Liver (tissue), 9 donors: ENCODE measurements around the gene NCK2. TPM values are rescaled to one million over a fixed set of nuclear protein-coding genes. Genes with fewer than 3 reads are reported as not detected.

Experiments used
- DNase-seq: peaks from one replicate; pipeline ENCODE4 v3.0.0-alpha.2; 2017; ENCODE audit warnings: low spot score
- H3K27ac ChIP-seq, 2 donors: one replicate each; pipeline ENCODE4 v1.7.0; 2013; ENCODE audit warnings: inconsistent platforms in 2 of 2, low read length in 2 of 2, control low read depth in 1 of 2, low read depth in 1 of 2, mild to moderate bottlenecking in 1 of 2
- H3K27me3 ChIP-seq, 4 donors: one replicate each; pipeline versions ENCODE4 v1.6.1 to v1.7.0; 2013; ENCODE audit warnings: low read length in 3 of 4, inconsistent platforms in 1 of 4, mild to moderate bottlenecking in 1 of 4, moderate library complexity in 1 of 4; ENCODE audit not compliant: control insufficient read depth in 4 of 4, insufficient read depth in 4 of 4
- H3K36me3 ChIP-seq, 4 donors: one replicate each; pipeline versions ENCODE4 v1.6.1 to v1.7.0; 2013; ENCODE audit warnings: low read length in 3 of 4, mild to moderate bottlenecking in 3 of 4, low read depth in 1 of 4, moderate library complexity in 1 of 4; ENCODE audit not compliant: control insufficient read depth in 4 of 4, insufficient read depth in 3 of 4
- H3K4me1 ChIP-seq, 4 donors: one replicate each; pipeline versions ENCODE4 v1.6.1 to v1.7.0; 2013; ENCODE audit warnings: low read length in 3 of 4, mild to moderate bottlenecking in 3 of 4, moderate library complexity in 1 of 4; ENCODE audit not compliant: control insufficient read depth in 4 of 4, insufficient read depth in 4 of 4
- H3K4me3 ChIP-seq, 3 donors: one replicate each; pipeline versions ENCODE4 v1.6.1 to v1.7.0; 2013; ENCODE audit warnings: low read length in 3 of 3, control low read depth in 1 of 3, low read depth in 1 of 3, mild to moderate bottlenecking in 1 of 3
- H3K9ac ChIP-seq, 2 donors: one replicate each; pipeline ENCODE4 v1.7.0; 2013; ENCODE audit warnings: low read length in 2 of 2, mild to moderate bottlenecking in 2 of 2, moderate library complexity in 2 of 2, control low read depth in 1 of 2, low read depth in 1 of 2
- H3K9me3 ChIP-seq, 4 donors: one replicate each; pipeline versions ENCODE4 v1.6.1 to v1.7.0; 2013; ENCODE audit warnings: low read length in 3 of 4; ENCODE audit not compliant: control insufficient read depth in 4 of 4
- ATF3 ChIP-seq: IDR thresholded peaks from 2 replicates; pipeline ENCODE4 v1.6.1; 2016; ENCODE audit warnings: antibody characterized with exemption
- EGR1 ChIP-seq, 2 donors: IDR thresholded peaks; 2 replicates each; pipeline ENCODE4 v1.6.1; 2016 to 2018; ENCODE audit warnings: antibody characterized with exemption in 2 of 2, low read depth in 2 of 2
- FOXA1 ChIP-seq: IDR thresholded peaks from 2 replicates; pipeline ENCODE4 v1.6.1; 2016; ENCODE audit warnings: antibody characterized with exemption
- FOXA2 ChIP-seq: IDR thresholded peaks from 2 replicates; pipeline ENCODE4 v1.6.1; 2016; ENCODE audit warnings: antibody characterized with exemption
- GABPA ChIP-seq, 2 donors: IDR thresholded peaks in 1 of 2; conservative IDR thresholded peaks in 1 of 2; 2 replicates each; pipeline ENCODE4 v1.6.1; 2016; ENCODE audit warnings: antibody characterized with exemption in 2 of 2, mild to moderate bottlenecking in 1 of 2, moderate library complexity in 1 of 2
- HNF4G ChIP-seq: IDR thresholded peaks from 2 replicates; pipeline ENCODE4 v1.6.1; 2016; ENCODE audit warnings: antibody characterized with exemption
- JUND ChIP-seq, 2 donors: IDR thresholded peaks; 2 replicates each; pipeline ENCODE4 v1.6.1; 2016; ENCODE audit warnings: antibody characterized with exemption in 2 of 2
- RAD21 ChIP-seq, 2 donors: IDR thresholded peaks; 2 replicates each; pipeline ENCODE4 v1.6.1; 2016; ENCODE audit warnings: antibody characterized with exemption in 2 of 2, mild to moderate bottlenecking in 2 of 2
- REST ChIP-seq: IDR thresholded peaks from 2 replicates; pipeline ENCODE4 v1.6.1; 2016; ENCODE audit warnings: antibody characterized with exemption, mild to moderate bottlenecking
- RXRA ChIP-seq, 2 donors: IDR thresholded peaks; 2 replicates each; pipeline ENCODE4 v1.6.1; 2017 to 2018; ENCODE audit warnings: antibody characterized with exemption in 2 of 2, mild to moderate bottlenecking in 1 of 2
- SP1 ChIP-seq: IDR thresholded peaks from 2 replicates; pipeline ENCODE4 v1.6.1; 2018; ENCODE audit warnings: antibody characterized with exemption, mild to moderate bottlenecking
- TAF1 ChIP-seq: conservative IDR thresholded peaks from 2 replicates; pipeline ENCODE4 v1.6.1; 2016; ENCODE audit warnings: antibody characterized with exemption, mild to moderate bottlenecking
- YY1 ChIP-seq: IDR thresholded peaks from 2 replicates; pipeline ENCODE4 v1.6.1; 2016; ENCODE audit warnings: antibody characterized with exemption, mild to moderate bottlenecking
- WGBS: extraction: QIAGEN DNeasy Blood & Tissue Kit; methylation state at CpG from one replicate; pipeline ENCODE4 v1.1.7; 2013; 5-methylcytosine and 5-hydroxymethylcytosine counted together
- polyA plus RNA-seq, 2 donors: library from polyadenylated mRNA; stranded (reverse) in 1 of 2; unstranded in 1 of 2; fragments of 200-250 nt in 1 of 2; fragments of >200 nt in 1 of 2; fragmentation: Nextera tagmentation in 1 of 2; extraction: Ambion mirVana in 1 of 2; gene quantifications; one replicate each; pipeline versions ENCODE4 v1.2.1 to v1.2.3, GENCODE V29; 2013 to 2015
- total RNA-seq, 2 donors: library from RNA; depleted of rRNA; stranded (reverse); fragments of >200 nt; gene quantifications; one replicate each; pipeline ENCODE4 v1.2.3, GENCODE V29; 2014
- TF ChIP-seq, protein P1 (sequence below): fragments of 150-350 bp; IDR thresholded peaks from 2 replicates; pipeline ENCODE4 v1.5.1; 2017; ENCODE audit warnings: improper control_type of control experiment, low read depth, low read length; ENCODE audit not compliant: missing input control
- TF ChIP-seq, protein P2 (sequence below): IDR thresholded peaks from 2 replicates; pipeline ENCODE4 v1.6.1; 2016; ENCODE audit warnings: antibody characterized with exemption
- donor health status: healthy.
- donor health status: healthy.
- donor health status: healthy.
- donor health status: healthy.
- donor health status: healthy.

Gene NCK2
- total and polyA plus RNA-seq, 4 donors, result 3.4 to 15.0 (median 10.7) TPM

GRCh38 chr2:105744091-105744908 lies 412 bp upstream of the NCK2 start:
- no peaks in the 10 kb centered on the region for H3K27me3 ChIP-seq
- H3K27ac ChIP-seq, result peak overlapping the region; percentile 57 to 60
- no peak overlapping the region for H3K9ac ChIP-seq
- peaks cover 0 to 22% (median 10%) of the 10 kb centered on the region in 4 donors for H3K4me1 ChIP-seq
- peak overlapping the region in 2 of 3 donors; percentile 33 to 90 for H3K4me3 ChIP-seq
- TF ChIP-seq REST (no peak), RAD21 (IDR thresholded peaks at IDR 0.05) (peak in 1 of 2 donors; percentile 8), ATF3 (no peak)
- no peaks in the 10 kb centered on the region for H3K36me3 ChIP-seq
- peak; percentile 53 for DNase-seq
- 4% methylated on average over 75 of the region's 75 CpGs for WGBS
- no peaks in the 10 kb centered on the region for H3K9me3 ChIP-seq

DNA sequence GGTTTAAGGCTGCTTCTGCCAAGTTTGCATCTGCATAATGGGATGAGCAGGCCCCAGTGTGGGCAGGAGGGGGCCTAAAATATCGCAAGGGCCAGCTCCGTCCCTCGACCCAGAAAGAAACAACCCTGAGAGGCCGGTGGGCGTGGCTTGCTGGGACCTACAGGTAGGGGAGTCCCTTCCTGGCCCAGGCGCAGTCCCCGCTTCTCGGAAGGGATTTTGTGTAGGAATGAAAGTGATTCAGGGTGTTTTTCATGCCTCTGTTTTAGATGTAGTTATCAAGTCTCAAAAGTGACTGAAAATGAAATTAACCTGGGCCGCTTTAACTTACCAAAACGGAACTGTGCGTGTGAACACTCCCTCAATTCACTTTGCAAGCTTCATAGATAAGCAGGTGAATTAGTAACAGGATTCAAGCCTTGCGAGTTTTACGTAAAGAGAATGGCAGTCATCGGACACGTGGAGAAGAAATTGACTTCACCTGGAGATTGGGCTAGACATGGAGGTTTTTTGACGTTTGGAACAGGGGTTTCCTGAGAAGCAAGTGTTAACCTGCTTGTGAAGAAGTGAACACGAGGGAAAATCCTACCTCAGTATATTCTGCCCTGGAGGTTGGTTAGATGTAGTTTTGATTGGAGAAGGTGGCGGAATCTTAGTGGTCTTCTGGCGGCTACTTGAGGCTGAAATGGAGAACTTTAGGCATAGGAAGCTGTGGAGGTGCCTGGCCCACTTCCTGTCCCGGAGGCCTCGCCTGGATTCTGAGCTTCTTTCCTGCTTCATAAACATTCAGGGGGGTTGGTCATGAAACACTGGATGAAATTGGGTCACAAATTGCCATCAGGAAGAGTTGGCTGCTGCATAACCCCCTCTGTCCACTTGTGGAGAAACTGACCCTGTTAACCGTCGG lies 1.7 kb downstream of the NCK2 start:
- peak overlapping the region; percentile 23 to 63 for H3K27ac ChIP-seq
- H3K9me3 ChIP-seq, result no peaks in the 10 kb centered on the region
- WGBS, result 47% methylated on average over 23 of the region's 23 CpGs
- H3K9ac ChIP-seq, result peak overlapping the region; percentile 53 to 75
- DNase-seq, result peak; percentile 60
- H3K4me3 ChIP-seq, result peak overlapping the region; percentile 47 to 90 (median 48)
- H3K27me3 ChIP-seq, result no peaks in the 10 kb centered on the region
- TF ChIP-seq RAD21 (IDR thresholded peaks at IDR 0.05) (no peak), HNF4G (no peak), SP1 (no peak), JUND (IDR thresholded peaks at IDR 0.05) (no peak), FOXA2 (no peak), TAF1 (no peak), YY1 (no peak)
- H3K36me3 ChIP-seq, result no peaks in the 10 kb centered on the region
- H3K4me1 ChIP-seq, result peaks cover 0 to 22% (median 10%) of the 10 kb centered on the region in 4 donors

GRCh38 chr2:105747254-105747894 lies 2.7 kb downstream of the NCK2 start:
- Histone ChIP-seq H3K9ac (peak overlapping the region in 1 of 2 donors; percentile 32), H3K36me3 (no peaks in the 10 kb centered on the region), H3K4me1 (peaks cover 0 to 22% (median 10%) of the 10 kb centered on the region in 4 donors), H3K4me3 (no peak overlapping the region), H3K27me3 (no peaks in the 10 kb centered on the region), H3K9me3 (no peaks in the 10 kb centered on the region), H3K27ac (peak overlapping the region in 1 of 2 donors; percentile 63)
- DNase-seq, result no peak
- WGBS, result 83% methylated on average over 13 of the region's 13 CpGs
- TF ChIP-seq HNF4G (no peak), FOXA1 (no peak), ATF3 (no peak), FOXA2 (no peak), RXRA (IDR thresholded peaks at IDR 0.05) (no peak), TAF1 (no peak), EGR1 (IDR thresholded peaks at IDR 0.05; ENCODE audit: low read depth in 2 of 2) (no peak), SP1 (no peak), GABPA (IDR thresholded peaks at IDR 0.05 in 1 of 2, conservative IDR thresholded peaks at IDR 0.05 in 1 of 2) (no peak), YY1 (no peak), JUND (IDR thresholded peaks at IDR 0.05) (no peak)
- TF ChIP-seq, protein P1, sequence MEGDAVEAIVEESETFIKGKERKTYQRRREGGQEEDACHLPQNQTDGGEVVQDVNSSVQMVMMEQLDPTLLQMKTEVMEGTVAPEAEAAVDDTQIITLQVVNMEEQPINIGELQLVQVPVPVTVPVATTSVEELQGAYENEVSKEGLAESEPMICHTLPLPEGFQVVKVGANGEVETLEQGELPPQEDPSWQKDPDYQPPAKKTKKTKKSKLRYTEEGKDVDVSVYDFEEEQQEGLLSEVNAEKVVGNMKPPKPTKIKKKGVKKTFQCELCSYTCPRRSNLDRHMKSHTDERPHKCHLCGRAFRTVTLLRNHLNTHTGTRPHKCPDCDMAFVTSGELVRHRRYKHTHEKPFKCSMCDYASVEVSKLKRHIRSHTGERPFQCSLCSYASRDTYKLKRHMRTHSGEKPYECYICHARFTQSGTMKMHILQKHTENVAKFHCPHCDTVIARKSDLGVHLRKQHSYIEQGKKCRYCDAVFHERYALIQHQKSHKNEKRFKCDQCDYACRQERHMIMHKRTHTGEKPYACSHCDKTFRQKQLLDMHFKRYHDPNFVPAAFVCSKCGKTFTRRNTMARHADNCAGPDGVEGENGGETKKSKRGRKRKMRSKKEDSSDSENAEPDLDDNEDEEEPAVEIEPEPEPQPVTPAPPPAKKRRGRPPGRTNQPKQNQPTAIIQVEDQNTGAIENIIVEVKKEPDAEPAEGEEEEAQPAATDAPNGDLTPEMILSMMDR, result no peak
- TF ChIP-seq, protein P2, sequence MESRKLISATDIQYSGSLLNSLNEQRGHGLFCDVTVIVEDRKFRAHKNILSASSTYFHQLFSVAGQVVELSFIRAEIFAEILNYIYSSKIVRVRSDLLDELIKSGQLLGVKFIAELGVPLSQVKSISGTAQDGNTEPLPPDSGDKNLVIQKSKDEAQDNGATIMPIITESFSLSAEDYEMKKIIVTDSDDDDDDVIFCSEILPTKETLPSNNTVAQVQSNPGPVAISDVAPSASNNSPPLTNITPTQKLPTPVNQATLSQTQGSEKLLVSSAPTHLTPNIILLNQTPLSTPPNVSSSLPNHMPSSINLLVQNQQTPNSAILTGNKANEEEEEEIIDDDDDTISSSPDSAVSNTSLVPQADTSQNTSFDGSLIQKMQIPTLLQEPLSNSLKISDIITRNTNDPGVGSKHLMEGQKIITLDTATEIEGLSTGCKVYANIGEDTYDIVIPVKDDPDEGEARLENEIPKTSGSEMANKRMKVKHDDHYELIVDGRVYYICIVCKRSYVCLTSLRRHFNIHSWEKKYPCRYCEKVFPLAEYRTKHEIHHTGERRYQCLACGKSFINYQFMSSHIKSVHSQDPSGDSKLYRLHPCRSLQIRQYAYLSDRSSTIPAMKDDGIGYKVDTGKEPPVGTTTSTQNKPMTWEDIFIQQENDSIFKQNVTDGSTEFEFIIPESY, result no peak
